ENCODE results near the gene CRACDL. TPM values are rescaled to one million over a fixed set of nuclear protein-coding genes. Genes with fewer than 3 reads are reported as not detected.

Gene CRACDL
- total and polyA plus RNA-seq, 12 donors = 1.2 to 7.9 (median 3.2) TPM

- Histone ChIP-seq H3K4me1 (peaks cover 9 to 29% (median 22%) of the 10 kb centered on the region in 9 donors), H3K27me3 (no peaks in the 10 kb centered on the region), H3K4me3 (no peak overlapping the region), H3K36me3 (no peaks in the 10 kb centered on the region), H3K9me3 (no peaks in the 10 kb centered on the region), H3K27ac (no peak overlapping the region)
- intact Hi-C loops (cut with DNase I) = loop anchor here in 1 of 10 donors (10.0 kb wide), 1 partner anchor 75 kb away; the partner anchor contains the start of gene MGAT4A
- TF ChIP-seq, protein P1, sequence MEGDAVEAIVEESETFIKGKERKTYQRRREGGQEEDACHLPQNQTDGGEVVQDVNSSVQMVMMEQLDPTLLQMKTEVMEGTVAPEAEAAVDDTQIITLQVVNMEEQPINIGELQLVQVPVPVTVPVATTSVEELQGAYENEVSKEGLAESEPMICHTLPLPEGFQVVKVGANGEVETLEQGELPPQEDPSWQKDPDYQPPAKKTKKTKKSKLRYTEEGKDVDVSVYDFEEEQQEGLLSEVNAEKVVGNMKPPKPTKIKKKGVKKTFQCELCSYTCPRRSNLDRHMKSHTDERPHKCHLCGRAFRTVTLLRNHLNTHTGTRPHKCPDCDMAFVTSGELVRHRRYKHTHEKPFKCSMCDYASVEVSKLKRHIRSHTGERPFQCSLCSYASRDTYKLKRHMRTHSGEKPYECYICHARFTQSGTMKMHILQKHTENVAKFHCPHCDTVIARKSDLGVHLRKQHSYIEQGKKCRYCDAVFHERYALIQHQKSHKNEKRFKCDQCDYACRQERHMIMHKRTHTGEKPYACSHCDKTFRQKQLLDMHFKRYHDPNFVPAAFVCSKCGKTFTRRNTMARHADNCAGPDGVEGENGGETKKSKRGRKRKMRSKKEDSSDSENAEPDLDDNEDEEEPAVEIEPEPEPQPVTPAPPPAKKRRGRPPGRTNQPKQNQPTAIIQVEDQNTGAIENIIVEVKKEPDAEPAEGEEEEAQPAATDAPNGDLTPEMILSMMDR (IDR thresholded peaks at IDR 0.05) = no peak
- DNase-seq (no peak), ATAC-seq (no peak)
- WGBS, 2 donors = 81 to 84% methylated on average over 7 of the region's 7 CpGs
Measured at GRCh38 chr2:98809878-98810587, 126.0 kb downstream of the CRACDL start.

DNA sequence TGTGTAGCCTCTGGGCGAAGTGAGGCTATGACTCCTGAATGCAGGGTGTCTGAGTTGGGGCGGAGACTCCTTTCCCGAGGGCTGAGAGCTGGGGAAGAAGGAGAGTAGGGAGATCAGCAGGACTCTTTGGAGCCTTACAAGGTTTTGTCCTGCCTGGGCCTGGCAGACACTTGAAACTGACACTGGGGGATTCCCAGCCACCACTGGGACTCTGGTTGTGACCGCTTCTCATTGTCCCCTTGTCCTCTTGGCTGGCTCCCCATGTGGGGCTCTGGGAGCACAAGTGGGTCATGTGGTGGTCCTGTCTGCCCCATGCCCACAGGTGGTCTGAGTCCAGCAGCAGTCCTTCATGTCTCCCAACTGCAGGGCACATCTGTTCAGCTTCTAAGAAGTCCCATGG lies 126.9 kb downstream of the CRACDL start:
- no peak for DNase-seq
- intact Hi-C loops (cut with DNase I) = loop anchor here in 1 of 10 donors (10.0 kb wide), 1 partner anchor 74 kb away; the partner anchor contains the start of gene MGAT4A
- no peak for ATAC-seq
- H3K4me3 ChIP-seq = no peak overlapping the region
- H3K4me1 ChIP-seq = peaks cover 9 to 38% (median 23%) of the 10 kb centered on the region in 9 donors
- WGBS, 2 donors = 81 to 92% methylated on average over 4 of the region's 4 CpGs
- H3K27me3 ChIP-seq = no peaks in the 10 kb centered on the region
- H3K36me3 ChIP-seq = no peaks in the 10 kb centered on the region
- H3K27ac ChIP-seq = no peak overlapping the region
- no peaks in the 10 kb centered on the region for H3K9me3 ChIP-seq
- TF ChIP-seq, protein P1 (IDR thresholded peaks at IDR 0.05) = no peak

DNA sequence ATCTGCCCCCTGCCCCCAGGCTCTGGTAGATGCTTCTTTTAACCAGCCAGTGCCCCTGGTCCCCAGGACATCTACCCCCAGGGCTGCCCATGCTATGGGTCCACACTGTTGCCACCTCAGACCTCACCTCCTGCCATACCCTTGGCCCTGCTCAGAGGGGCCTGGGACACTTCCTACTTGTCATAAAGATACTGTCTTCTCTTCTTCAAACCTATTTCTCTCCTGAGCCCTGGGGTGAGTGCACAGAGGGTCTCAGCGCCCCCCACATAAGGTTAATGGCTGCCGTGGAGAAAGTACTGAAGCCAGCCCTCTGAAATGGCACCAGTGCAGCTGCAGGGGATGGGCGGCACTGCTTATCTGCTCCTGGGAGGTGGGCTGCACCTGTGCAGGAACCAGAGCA lies 127.5 kb downstream of the CRACDL start:
- H3K4me3 ChIP-seq = no peak overlapping the region
- WGBS, 2 donors = 94 to 96% methylated on average over 3 of the region's 3 CpGs
- H3K4me1 ChIP-seq = peaks cover 9 to 42% (median 23%) of the 10 kb centered on the region in 9 donors
- TF ChIP-seq, protein P1 (IDR thresholded peaks at IDR 0.05) = no peak
- no peaks in the 10 kb centered on the region for H3K36me3 ChIP-seq
- no peaks in the 10 kb centered on the region for H3K9me3 ChIP-seq
- no peak overlapping the region for H3K27ac ChIP-seq
- DNase-seq (no peak), ATAC-seq (no peak)
- intact Hi-C loops (cut with DNase I) = loop anchor here in 1 of 10 donors (10.0 kb wide), 1 partner anchor 74 kb away; the partner anchor contains the start of gene MGAT4A
- no peaks in the 10 kb centered on the region for H3K27me3 ChIP-seq

DNA sequence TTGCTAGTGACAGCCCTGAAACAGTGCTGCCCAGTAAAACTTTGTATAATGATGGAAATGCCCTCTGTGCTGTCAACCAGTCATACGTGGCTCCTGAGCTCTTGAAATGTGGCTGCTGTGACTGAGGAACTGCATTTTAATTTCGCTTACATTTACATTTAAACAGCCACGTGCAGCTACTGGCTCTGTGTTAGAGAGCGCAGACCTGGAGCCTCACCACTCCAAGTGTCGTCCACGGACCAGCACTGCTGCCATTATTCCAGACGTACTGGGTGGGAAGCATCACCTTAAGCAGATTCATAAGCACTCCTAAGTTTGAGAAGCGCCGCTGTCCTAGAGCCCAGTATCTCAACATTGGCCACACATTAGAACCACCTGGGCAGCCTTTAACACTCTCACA lies 128.1 kb downstream of the CRACDL start:
- no peak for DNase-seq
- no peaks in the 10 kb centered on the region for H3K27me3 ChIP-seq
- H3K9me3 ChIP-seq = no peaks in the 10 kb centered on the region
- intact Hi-C loops (cut with DNase I) = loop anchor here in 1 of 10 donors (10.0 kb wide), 1 partner anchor 73 kb away; the partner anchor contains the start of gene MGAT4A
- TF ChIP-seq, protein P1 (IDR thresholded peaks at IDR 0.05) = no peak
- no peak for ATAC-seq
- 91 to 94% methylated on average over 9 of the region's 9 CpGs for WGBS, 2 donors
- H3K36me3 ChIP-seq = no peaks in the 10 kb centered on the region
- H3K27ac ChIP-seq = no peak overlapping the region
- H3K4me1 ChIP-seq = peaks cover 9 to 42% (median 23%) of the 10 kb centered on the region in 9 donors
- no peak overlapping the region for H3K4me3 ChIP-seq

Data from heart right ventricle (tissue), 16 donors.